ENCODE measurements around the gene GSTO2. TPM values are rescaled to one million over a fixed set of nuclear protein-coding genes. Genes with fewer than 3 reads are reported as not detected.
A peak's percentile ranks its signal among the peaks of the same experiment; 100 is the strongest.

Gene GSTO2
- total and polyA plus RNA-seq, 2 experiments from 2014 or later, result 30.7 to 49.8 TPM

GRCh38 chr10:104314591-104315485 is 45.9 kb downstream of the GSTO2 start:
- no peaks in the 10 kb centered on the region for H3F3A ChIP-seq (replicated peaks; ENCODE audit: low read depth)
- peaks cover 31% of the 10 kb centered on the region for H3K4me1 Mint-ChIP-seq
- no peak overlapping the region for H3K4me2 ChIP-seq
- no peak overlapping the region for H3K27ac Mint-ChIP-seq
- TF ChIP-seq CTCF (conservative IDR thresholded peaks at IDR 0.05; ENCODE audit: low read depth in 2 of 2) (peak; percentile 22 to 65), JUNB (IDR thresholded peaks at IDR 0.05; ENCODE audit: unreplicated experiment) (no peak)
- H3K36me3 Mint-ChIP-seq (ENCODE audit: low read depth), result peaks cover 49% of the 10 kb centered on the region
- peaks cover 26% of the 10 kb centered on the region for H3K4me1 ChIP-seq (ENCODE audit: insufficient read depth)
- no peaks in the 10 kb centered on the region for H3K36me3 ChIP-seq (ENCODE audit: insufficient read depth)
- no peaks in the 10 kb centered on the region for H3K9me2 ChIP-seq (ENCODE audit: insufficient read depth)
- DNase-seq (ENCODE audit: low spot score) (no peak), ATAC-seq (no peak)
- H3K79me2 ChIP-seq (replicated peaks; ENCODE audit: insufficient read depth), result peaks cover 35% of the 10 kb centered on the region
- H3K27me3 Mint-ChIP-seq (ENCODE audit: insufficient read depth, low read depth, poor library complexity), result peaks cover 16% of the 10 kb centered on the region
- H3K27me3 ChIP-seq (ENCODE audit: insufficient read depth), result no peaks in the 10 kb centered on the region
- H3K4me3 ChIP-seq, result no peak overlapping the region
- H3K27ac ChIP-seq (ENCODE audit: low read depth), result no peak overlapping the region
- no peak overlapping the region for H3K4me3 Mint-ChIP-seq
- no peak overlapping the region for H2AFZ ChIP-seq
- H3K9me3 Mint-ChIP-seq, result no peaks in the 10 kb centered on the region; the same call in 2 of the 3 replicates
- peaks cover 23% of the 10 kb centered on the region for H4K20me1 ChIP-seq (replicated peaks; ENCODE audit: insufficient read depth)

- Histone ChIP-seq H3K4me3 (no peak overlapping the region), H3K27ac (ENCODE audit: low read depth) (no peak overlapping the region), H3K79me2 (replicated peaks; ENCODE audit: insufficient read depth) (peaks cover 42% of the 10 kb centered on the region), H3K4me1 (ENCODE audit: insufficient read depth) (peaks cover 32% of the 10 kb centered on the region), H3K27me3 (ENCODE audit: insufficient read depth) (no peaks in the 10 kb centered on the region), H3K36me3 (ENCODE audit: insufficient read depth) (no peaks in the 10 kb centered on the region), H2AFZ (no peak overlapping the region), H3F3A (replicated peaks; ENCODE audit: low read depth) (no peaks in the 10 kb centered on the region), H3K9me2 (ENCODE audit: insufficient read depth) (no peaks in the 10 kb centered on the region), H3K4me2 (no peak overlapping the region), H4K20me1 (replicated peaks; ENCODE audit: insufficient read depth) (peaks cover 23% of the 10 kb centered on the region)
- H3K4me1 Mint-ChIP-seq, result peaks cover 37% of the 10 kb centered on the region
- peaks cover 53% of the 10 kb centered on the region for H3K36me3 Mint-ChIP-seq (ENCODE audit: low read depth)
- no peak overlapping the region for H3K27ac Mint-ChIP-seq
- no peaks in the 10 kb centered on the region; the same call in 2 of the 3 replicates for H3K9me3 Mint-ChIP-seq
- H3K4me3 Mint-ChIP-seq, result no peak overlapping the region
- no peak for ATAC-seq
- H3K27me3 Mint-ChIP-seq (ENCODE audit: insufficient read depth, low read depth, poor library complexity), result peaks cover 13% of the 10 kb centered on the region
- TF ChIP-seq ETS1 (IDR thresholded peaks at IDR 0.05) (no peak), NANOG (IDR thresholded peaks at IDR 0.05; ENCODE audit: borderline replicate concordance) (no peak), EZH2 (IDR thresholded peaks at IDR 0.05; ENCODE audit: low read depth, unreplicated experiment) (no peak), POLR2AphosphoS5 (IDR thresholded peaks at IDR 0.05; ENCODE audit: low read depth) (no peak), ZNF331 (CRISPR knock-in tag; IDR thresholded peaks at IDR 0.05; ENCODE audit: low read depth) (no peak), ZNF114 (CRISPR knock-in tag; IDR thresholded peaks at IDR 0.05) (no peak)
- no peak for DNase-seq (ENCODE audit: low spot score)
Observed at GRCh38 chr10:104315486-104315921, 46.5 kb downstream of the GSTO2 start.
